GM12878 (cell line): ENCODE data around the gene TEX264. TPM values are rescaled to one million over a fixed set of nuclear protein-coding genes. Genes with fewer than 3 reads are reported as not detected.

ENCODE experiments used
- FOXM1 ChIP-seq: IDR thresholded peaks from 2 replicates; pipeline ENCODE4 v1.6.1; 2012; ENCODE audit warnings: low read depth, mild to moderate bottlenecking, inconsistent platforms, low read length, moderate library complexity
- HCFC1 ChIP-seq: fragments of 150-350 bp; IDR thresholded peaks from 2 replicates; pipeline ENCODE4 v1.6.1; 2014; ENCODE audit warnings: low read length
- NBN ChIP-seq: fragments of 450-650 bp; IDR thresholded peaks from 2 replicates; pipeline ENCODE4 v1.6.1; 2016
- PBX3 ChIP-seq: IDR thresholded peaks from 2 replicates; pipeline ENCODE4 v1.6.1; 2011; ENCODE audit warnings: mild to moderate bottlenecking, low read depth, low read length, moderate library complexity; ENCODE audit not compliant: insufficient replicate concordance
- POLR2AphosphoS5 ChIP-seq: IDR thresholded peaks from 2 replicates; pipeline ENCODE4 v1.6.1; 2011; ENCODE audit warnings: mild to moderate bottlenecking, low read length, inconsistent platforms
- RELB ChIP-seq: fragments of 450-650 bp; IDR thresholded peaks from 2 replicates; pipeline ENCODE4 v1.6.1; 2017; ENCODE audit warnings: low read depth, mild to moderate bottlenecking, moderate library complexity
- RFX5 ChIP-seq: IDR thresholded peaks from 2 replicates; pipeline ENCODE4 v1.6.1; 2011; ENCODE audit warnings: low read depth, low read length, improper control_type of control experiment
- STAT1 ChIP-seq: fragments of 450-650 bp; conservative IDR thresholded peaks from 2 replicates; pipeline ENCODE4 v1.6.1; 2014; ENCODE audit warnings: antibody characterized with exemption, mild to moderate bottlenecking
- polyA plus RNA-seq, 11 experiments: library from polyadenylated mRNA; depleted of rRNA in 4 of 11; unstranded in 6 of 11; stranded (reverse) in 5 of 11; fragments of >200 nt; fragmentation: Nextera tagmentation in 4 of 11; fragmentation: Illumina TruSeq in 1 of 11; extraction: Ambion mirVana in 4 of 11; extraction: Trizol in 1 of 11; gene quantifications; 1 replicate in 1 of 11; 2 replicates in 10 of 11; pipeline versions ENCODE4 v1.2.1 to v1.2.3, GENCODE V29; 2011 to 2016; ENCODE audit warnings: inconsistent platforms in 2 of 11, missing spikeins in 2 of 11, low read depth in 1 of 11
- total RNA-seq, 4 experiments: library from RNA; depleted of rRNA in 3 of 4; stranded (reverse); fragments of >200 nt in 3 of 4; fragmentation: Illumina TruSeq in 1 of 4; extraction: Trizol in 1 of 4; gene quantifications; 2 replicates each; pipeline versions ENCODE4 v1.2.1 to v1.2.3, GENCODE V29; 2013 to 2021

Gene TEX264
- total and polyA plus RNA-seq, 10 of the 15 experiments (the other 5 are each of a cell fraction or from before 2014, with no cell fraction given), result 3.6 to 63.0 (median 52.4) TPM

DNA sequence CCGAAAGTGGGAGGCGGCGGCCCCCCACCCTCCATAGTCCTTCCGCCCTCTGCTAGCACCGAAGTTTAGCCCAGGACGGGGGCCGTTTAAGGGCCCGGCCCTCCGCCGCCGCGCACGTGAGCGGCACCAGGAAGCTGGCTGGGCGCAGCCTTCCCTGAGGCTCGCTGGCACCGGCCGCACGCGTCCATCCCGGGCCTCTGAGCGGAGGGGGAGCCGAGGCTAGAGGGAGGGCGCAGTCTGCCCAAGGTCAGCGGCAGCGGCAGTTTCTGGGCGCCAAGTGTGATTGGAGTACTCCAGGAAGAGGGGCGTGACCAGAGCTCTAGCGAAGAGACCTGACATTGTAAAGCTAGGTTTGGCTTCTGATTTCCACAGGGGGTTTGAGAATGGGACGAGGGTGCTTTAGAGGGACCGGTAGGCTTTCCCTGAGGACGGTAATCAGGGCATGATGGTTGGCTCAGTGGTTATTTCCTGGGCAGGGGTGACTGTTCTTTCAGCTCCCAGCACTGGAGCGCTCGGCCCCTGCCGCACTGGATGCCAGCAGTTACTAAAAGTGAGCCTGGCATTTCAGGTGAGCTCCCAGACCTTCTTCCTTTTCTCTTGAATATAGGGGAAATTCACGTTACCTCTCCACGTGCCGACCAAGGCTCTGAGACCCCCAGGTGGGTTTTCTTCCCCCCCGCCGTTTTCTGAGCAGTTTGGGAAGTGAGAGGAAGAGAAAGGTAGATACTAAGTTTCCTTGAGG, 853 bp downstream of the TEX264 start (continued):
- TF ChIP-seq PBX3 (no peak), NBN (no peak), HCFC1 (no peak; the same call in 1 of the 2 replicates), RELB (0 out of 2 replicates have a peak, but pooled peaks have one; percentile 10), POLR2AphosphoS5 (peak; percentile 18; the same call in 1 of the 2 replicates), RFX5 (no peak), STAT1 (no peak), FOXM1 (no peak)
